Activated naive CD4-positive, alpha-beta T cell treated with anti-CD3 and anti-CD28 coated beads for 36 hours (primary cell): ENCODE data around the gene TSPAN14. TPM values are rescaled to one million over a fixed set of nuclear protein-coding genes. Genes with fewer than 3 reads are reported as not detected.

ENCODE experiments used
- CTCF ChIA-PET: fragments of 350-600 bp; sonication (Branson Sonifier 250); formaldehyde crosslinking; loops from one replicate; lab custom pipeline; 2021; ENCODE audit warnings: antibody characterized with exemption; lab: Charles Lee
- DNase-seq: peaks from one replicate; pipeline ENCODE4 v3.0.0-alpha.2; 2020
- H3K27ac Mint-ChIP-seq: one replicate; pipeline ENCODE4 v1.8.0; 2021; ENCODE audit warnings: mild to moderate bottlenecking, mixed read lengths
- H3K27me3 Mint-ChIP-seq: one replicate; pipeline ENCODE4 v1.8.0; 2021; ENCODE audit warnings: low read depth, mixed read lengths
- H3K36me3 Mint-ChIP-seq: one replicate; pipeline ENCODE4 v1.8.0; 2021; ENCODE audit warnings: low read depth, mixed read lengths
- H3K4me1 Mint-ChIP-seq: one replicate; pipeline ENCODE4 v1.8.0; 2021; ENCODE audit warnings: low read depth, mixed read lengths
- H3K4me3 Mint-ChIP-seq: one replicate; pipeline ENCODE4 v1.8.0; 2021; ENCODE audit warnings: mild to moderate bottlenecking, moderate library complexity, mixed read lengths
- H3K9me3 Mint-ChIP-seq: one replicate; pipeline ENCODE4 v1.8.0; 2021; ENCODE audit warnings: mixed read lengths
- intact Hi-C: fragments of 100-400 bp; cut with micrococcal nuclease; formaldehyde crosslinking; loops from one replicate; pipeline ENCODE4 v1.15.1; 2023
- total RNA-seq, 2 experiments: library from RNA; stranded (reverse); gene quantifications; one replicate each; pipeline ENCODE4 v1.2.3, GENCODE V29; 2021

Gene TSPAN14
- total RNA-seq, 2 experiments from 2014 or later, result 33.5 to 35.5 TPM

DNA sequence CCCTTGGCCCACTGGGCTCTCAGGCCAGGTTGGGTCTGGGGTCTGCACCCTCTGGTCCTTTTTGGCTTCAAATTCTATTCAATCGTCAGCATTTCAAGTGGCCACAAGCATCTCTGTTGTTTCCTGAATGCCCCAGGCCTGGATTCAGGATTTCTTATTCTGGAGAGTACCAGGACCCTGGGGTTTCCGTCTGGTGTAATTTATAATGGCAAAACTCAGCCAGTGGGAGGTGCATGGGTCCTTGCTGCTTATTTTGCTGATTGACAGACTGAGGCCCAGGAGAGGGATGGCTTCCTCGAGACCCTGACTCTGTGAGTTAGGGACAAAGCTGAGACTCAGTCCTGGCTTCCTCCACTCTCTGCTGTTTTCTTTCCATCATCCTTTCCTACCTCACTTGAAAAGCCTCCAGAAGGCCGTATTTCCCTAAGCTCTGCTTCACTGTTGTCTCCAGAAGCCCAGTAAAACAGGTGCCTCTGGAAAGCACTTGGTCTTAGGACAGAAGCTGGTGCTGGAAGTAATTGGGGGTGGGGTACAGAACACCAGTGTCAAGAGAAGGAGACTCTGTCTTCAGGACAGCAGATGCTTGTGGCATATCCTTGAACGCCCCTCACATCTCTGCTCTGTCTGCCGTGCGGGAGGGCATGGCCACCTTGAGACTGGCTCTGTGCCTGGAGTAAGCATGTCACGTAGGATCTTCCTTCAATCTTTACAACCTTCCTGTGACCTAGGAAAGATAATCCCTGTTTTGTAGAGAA is 44.1 kb downstream of the TSPAN14 start:
- Mint-ChIP-seq H3K4me3 (peak overlapping the region; percentile 53), H3K9me3 (peaks cover 9% of the 10 kb centered on the region), H3K36me3 (peaks cover 31% of the 10 kb centered on the region), H3K4me1 (peaks cover 99% of the 10 kb centered on the region), H3K27ac (peak overlapping the region; percentile 97), H3K27me3 (no peaks in the 10 kb centered on the region)
- intact Hi-C loops, result loop anchor here (1.0 kb wide), 1 partner anchor 39 kb away; no protein-coding TSS in a partner anchor
- DNase-seq, result no peak
- CTCF ChIA-PET, result interaction anchor here (0.9 to 21.2 kb wide), 8 partner anchors 7 to 74 kb away, joined by 3 to 916 read pairs (median 12); partner anchors contain the start of gene TSPAN14

DNA sequence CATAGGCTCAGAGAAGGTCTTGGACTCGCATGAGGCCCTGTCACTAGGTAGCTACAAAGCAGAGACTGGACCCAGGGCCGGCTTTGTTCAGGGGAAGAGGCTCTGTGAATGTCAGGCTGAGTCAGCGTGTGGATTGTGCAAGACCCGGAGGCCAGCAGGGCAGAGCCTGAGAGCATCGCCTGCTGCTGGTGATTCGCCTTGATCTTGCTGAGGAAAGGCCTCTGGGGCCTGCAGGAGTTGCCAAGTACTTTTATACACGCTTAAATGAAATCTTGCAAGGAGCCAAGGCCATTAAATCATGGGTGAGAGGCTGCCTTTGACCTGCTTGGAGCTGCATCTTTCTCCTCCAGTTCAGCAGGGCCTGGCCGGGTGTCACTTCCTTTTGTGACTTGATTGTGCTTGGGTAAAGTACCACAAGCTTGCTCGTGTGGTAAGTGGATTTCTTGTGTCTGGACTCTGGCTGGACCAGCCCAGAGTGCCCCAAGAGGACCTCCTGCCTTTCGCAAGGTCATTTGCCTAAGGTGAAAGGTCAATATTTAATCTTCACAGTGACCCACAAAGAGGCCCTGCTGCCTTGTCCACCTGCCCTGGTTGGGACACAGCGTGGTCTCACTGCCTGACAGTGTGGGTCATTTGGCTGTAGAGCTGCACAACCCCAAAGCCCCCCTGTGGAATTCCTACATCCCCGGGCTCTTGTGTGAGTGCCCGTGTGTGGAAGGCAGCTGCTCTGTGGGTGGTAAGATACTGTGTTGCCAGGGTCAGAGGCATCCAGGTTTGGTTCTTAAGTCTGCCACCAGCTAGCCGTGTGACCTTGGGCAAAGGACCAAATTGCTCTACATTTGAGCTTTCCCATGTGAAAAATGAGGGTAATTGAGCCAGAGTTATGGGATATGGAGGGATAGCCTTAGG is 45.0 kb downstream of the TSPAN14 start:
- Mint-ChIP-seq H3K4me3 (peak overlapping the region; percentile 53), H3K4me1 (peaks cover 99% of the 10 kb centered on the region), H3K27ac (peak overlapping the region; percentile 97), H3K27me3 (no peaks in the 10 kb centered on the region), H3K9me3 (peaks cover 9% of the 10 kb centered on the region), H3K36me3 (peaks cover 27% of the 10 kb centered on the region)
- peak; percentile 86 for DNase-seq
- CTCF ChIA-PET, result interaction anchor here (0.6 to 21.2 kb wide), 8 partner anchors 10 to 122 kb away, joined by 3 to 916 read pairs (median 8); partner anchors contain the start of gene TSPAN14
- intact Hi-C loops, result loop anchor here (1.0 kb wide), 1 partner anchor 40 kb away; no protein-coding TSS in a partner anchor

DNA sequence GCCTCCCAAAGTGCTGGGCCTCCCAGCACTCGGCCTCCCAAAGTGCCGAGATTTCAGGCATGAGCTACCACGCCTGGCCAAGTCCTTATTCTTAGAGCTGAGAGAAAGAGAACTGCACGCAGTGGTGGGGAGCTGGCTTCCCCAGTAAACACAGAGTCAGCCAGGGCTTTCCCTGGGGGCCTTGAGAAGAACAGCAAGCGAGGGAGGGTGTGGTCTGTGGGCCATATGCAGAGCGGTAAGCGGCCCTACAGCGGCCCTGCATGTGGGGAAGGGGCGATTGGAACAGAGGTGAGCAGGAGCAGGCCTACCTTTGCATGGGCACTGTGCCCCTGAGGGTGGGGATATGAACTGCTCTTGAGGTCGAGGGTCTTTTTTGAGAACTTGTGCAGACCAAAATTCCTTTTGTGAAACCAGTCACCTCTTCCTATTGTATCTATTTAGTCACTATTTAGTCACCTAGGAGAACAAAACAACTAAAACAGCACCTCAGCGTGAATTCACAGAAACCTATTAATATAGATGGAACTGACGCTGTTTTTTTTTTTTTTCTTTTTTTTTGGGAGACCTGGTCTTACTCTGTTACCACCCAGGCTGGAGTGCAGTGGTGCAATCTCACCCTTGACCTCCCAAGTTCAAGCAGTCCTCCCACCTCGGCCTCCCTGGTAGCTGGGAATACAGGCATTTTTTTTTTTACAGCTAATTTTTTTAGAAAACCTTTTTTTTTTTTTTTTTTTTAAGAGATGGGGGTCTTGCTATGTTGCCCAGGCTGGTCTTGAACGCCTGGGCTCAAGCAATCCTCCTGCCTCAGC is 46.7 kb downstream of the TSPAN14 start:
- CTCF ChIA-PET, result interaction anchor here (1.2 to 21.2 kb wide), 4 partner anchors 12 to 51 kb away, joined by 4 to 916 read pairs (median 201); partner anchors contain the start of gene TSPAN14
- intact Hi-C loops, result loop anchor here (1.0 kb wide), 3 partner anchors 7 to 28 kb away; no protein-coding TSS in a partner anchor
- peak overlapping the region; percentile 45 for H3K4me3 Mint-ChIP-seq
- H3K27me3 Mint-ChIP-seq, result no peaks in the 10 kb centered on the region
- H3K4me1 Mint-ChIP-seq, result peaks cover 99% of the 10 kb centered on the region
- H3K27ac Mint-ChIP-seq, result peak overlapping the region; percentile 97
- peak; percentile 73 for DNase-seq
- peaks cover 9% of the 10 kb centered on the region for H3K9me3 Mint-ChIP-seq
- peaks cover 23% of the 10 kb centered on the region for H3K36me3 Mint-ChIP-seq

DNA sequence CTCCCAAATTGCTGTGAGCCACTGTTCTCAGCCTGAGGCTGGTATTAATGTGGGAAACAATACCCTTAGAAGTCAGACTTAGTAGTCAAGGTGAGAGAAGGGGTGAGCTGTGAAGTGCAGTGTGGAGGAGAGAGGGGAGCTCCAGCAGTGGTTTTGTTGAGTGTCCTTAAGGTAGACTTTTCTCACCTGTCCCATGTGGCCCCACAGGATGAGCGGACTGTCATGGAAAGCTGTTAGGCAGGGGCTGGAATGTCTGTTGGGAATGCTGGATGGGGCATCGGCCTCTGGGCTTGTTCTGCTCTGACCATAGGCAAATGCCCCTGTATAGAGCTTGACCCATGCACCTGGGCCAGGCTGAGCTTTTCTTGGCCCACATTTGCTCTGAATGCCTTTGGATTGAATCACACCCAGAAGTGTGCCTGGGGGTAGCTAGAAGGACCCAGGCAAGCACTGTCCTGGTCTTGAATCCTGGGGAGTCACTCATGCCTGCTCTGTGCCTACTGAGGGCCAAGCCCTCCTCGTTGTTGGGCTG is 47.3 kb downstream of the TSPAN14 start:
- Mint-ChIP-seq H3K36me3 (peaks cover 18% of the 10 kb centered on the region), H3K27ac (peak overlapping the region; percentile 97), H3K9me3 (peaks cover 6% of the 10 kb centered on the region), H3K4me3 (no peak overlapping the region), H3K4me1 (peaks cover 92% of the 10 kb centered on the region), H3K27me3 (no peaks in the 10 kb centered on the region)
- CTCF ChIA-PET, result interaction anchor here (1.2 to 21.2 kb wide), 5 partner anchors 10 to 52 kb away, joined by 4 to 916 read pairs (median 165); partner anchors contain the start of gene TSPAN14
- intact Hi-C loops, result loop anchor here (1.0 kb wide), 1 partner anchor 8 kb away; no protein-coding TSS in a partner anchor
- no peak for DNase-seq

DNA sequence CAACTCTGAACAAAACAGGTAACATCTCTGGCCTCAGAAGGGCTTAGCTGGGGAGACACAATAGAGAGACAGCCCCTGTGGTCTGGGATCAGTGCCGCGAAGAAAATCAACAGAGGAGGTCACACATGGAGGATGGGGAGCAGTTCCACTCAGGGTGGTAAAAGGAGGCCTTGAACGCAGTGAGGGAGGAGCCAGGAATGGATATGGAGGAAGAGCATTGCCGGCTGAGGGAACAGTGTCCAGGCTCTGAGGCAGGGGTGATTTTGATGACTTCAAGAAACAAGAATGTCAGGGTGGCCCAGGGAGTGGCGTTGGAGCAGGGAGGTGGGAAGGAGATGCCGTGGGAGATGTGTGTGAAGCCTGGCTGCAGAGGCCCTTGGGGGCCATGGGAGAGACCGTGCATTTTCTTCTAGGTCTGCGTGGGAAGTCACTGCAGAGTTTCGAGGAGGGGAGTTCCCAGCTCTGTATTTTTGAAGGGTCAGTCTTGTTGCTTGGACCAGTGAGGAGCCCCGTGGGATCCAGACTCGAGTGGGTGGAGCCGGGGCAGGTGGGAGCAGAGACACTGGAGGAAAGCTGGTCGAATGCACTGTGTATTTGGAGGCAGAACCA is 47.9 kb downstream of the TSPAN14 start:
- Mint-ChIP-seq H3K9me3 (no peaks in the 10 kb centered on the region), H3K4me1 (peaks cover 86% of the 10 kb centered on the region), H3K36me3 (peaks cover 13% of the 10 kb centered on the region), H3K4me3 (no peak overlapping the region), H3K27ac (peak overlapping the region; percentile 97), H3K27me3 (no peaks in the 10 kb centered on the region)
- CTCF ChIA-PET, result interaction anchor here (0.8 to 21.2 kb wide), 6 partner anchors 10 to 71 kb away, joined by 4 to 916 read pairs (median 89); partner anchors contain the start of gene TSPAN14
- DNase-seq, result no peak
- intact Hi-C loops, result loop anchor here (1.0 kb wide), 1 partner anchor 9 kb away; no protein-coding TSS in a partner anchor

DNA sequence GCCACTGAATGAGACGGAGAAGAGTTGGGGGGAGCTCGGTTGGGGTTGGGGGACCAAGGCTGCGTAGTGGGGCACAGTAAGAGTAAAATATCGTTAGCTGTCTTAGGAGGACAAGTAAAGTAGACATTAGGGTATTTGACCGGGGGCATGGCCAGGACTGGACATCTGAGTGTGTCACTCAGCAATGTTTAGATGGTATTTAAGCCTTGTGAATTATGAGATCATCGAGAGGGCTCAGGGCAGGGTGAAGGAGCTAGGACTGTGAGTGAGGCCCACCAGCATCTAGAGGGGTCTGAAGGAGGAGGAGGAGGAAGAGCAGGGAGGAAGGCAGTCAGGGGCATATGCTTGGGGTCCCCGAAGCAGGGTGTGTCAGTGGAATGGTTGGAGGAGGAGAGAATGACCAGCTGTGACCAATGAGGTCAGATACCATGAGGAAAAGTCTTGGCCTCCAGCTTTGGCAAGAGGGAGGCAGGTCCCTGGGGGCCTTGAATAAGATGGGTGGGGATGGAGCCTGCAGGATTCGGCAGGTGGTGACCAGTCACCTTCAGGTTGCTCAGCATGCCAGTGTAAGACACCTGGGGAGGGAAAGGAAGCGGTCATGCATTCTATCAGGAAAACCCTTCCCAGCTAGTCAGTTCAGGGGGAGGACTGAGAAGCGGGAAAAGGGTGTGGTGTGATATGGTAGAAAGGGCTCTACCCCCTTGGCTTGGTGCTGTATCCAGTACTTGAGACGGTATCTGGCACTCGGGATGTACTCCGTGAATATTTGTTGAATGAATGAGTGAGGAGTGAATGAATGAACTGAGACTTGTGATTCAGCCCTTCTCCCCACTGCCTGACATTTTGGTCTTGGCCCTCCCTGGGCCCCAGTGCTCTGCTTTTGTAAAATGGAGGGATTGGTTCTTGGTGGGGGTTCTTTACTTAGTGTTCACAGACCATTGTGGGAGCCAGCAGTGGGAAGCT is 48.8 kb downstream of the TSPAN14 start:
- CTCF ChIA-PET, result interaction anchor here (0.8 to 21.2 kb wide), 7 partner anchors 9 to 119 kb away, joined by 4 to 916 read pairs (median 21); partner anchors contain the start of genes PRXL2A and TSPAN14
- DNase-seq, result no peak
- intact Hi-C loops, result no loop called here
- Mint-ChIP-seq H3K9me3 (no peaks in the 10 kb centered on the region), H3K27me3 (no peaks in the 10 kb centered on the region), H3K36me3 (peaks cover 13% of the 10 kb centered on the region), H3K4me3 (no peak overlapping the region), H3K27ac (peak overlapping the region; percentile 97), H3K4me1 (peaks cover 77% of the 10 kb centered on the region)

DNA sequence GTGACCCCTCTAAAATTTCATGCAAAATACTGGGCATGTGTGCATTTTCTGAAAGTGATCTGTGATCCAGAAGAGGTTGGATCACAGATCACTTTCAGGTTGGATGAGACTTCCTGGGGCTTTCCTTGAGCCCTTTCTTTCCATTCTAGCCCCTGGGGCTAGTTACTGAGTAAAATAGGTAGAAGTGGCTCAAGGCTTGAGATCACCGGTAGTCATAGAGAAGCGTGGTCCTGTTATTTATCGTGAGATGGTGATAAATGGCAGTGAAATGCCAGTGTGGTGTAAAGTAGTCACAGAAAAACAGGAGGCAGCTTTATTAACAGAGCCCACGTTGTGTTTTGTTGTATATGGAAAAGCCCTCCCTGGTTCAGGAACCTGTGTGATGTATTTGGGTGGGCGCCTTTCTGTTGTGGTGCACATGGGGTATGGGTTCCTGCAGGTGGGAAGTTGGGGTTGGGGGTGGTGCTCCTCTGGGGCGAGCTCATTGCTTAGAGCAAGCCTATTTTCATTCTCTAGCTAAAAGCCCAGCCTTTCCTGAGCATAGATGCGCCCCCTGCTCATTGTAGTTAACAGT is 49.6 kb downstream of the TSPAN14 start:
- Mint-ChIP-seq H3K27ac (peak overlapping the region; percentile 97), H3K4me1 (peaks cover 70% of the 10 kb centered on the region), H3K27me3 (no peaks in the 10 kb centered on the region), H3K36me3 (peaks cover 13% of the 10 kb centered on the region), H3K4me3 (no peak overlapping the region), H3K9me3 (no peaks in the 10 kb centered on the region)
- no peak for DNase-seq
- CTCF ChIA-PET, result interaction anchor here (2.3 to 21.2 kb wide), 6 partner anchors 15 to 126 kb away, joined by 9 to 916 read pairs (median 94); partner anchors contain the start of genes PRXL2A and TSPAN14
- intact Hi-C loops, result no loop called here

DNA sequence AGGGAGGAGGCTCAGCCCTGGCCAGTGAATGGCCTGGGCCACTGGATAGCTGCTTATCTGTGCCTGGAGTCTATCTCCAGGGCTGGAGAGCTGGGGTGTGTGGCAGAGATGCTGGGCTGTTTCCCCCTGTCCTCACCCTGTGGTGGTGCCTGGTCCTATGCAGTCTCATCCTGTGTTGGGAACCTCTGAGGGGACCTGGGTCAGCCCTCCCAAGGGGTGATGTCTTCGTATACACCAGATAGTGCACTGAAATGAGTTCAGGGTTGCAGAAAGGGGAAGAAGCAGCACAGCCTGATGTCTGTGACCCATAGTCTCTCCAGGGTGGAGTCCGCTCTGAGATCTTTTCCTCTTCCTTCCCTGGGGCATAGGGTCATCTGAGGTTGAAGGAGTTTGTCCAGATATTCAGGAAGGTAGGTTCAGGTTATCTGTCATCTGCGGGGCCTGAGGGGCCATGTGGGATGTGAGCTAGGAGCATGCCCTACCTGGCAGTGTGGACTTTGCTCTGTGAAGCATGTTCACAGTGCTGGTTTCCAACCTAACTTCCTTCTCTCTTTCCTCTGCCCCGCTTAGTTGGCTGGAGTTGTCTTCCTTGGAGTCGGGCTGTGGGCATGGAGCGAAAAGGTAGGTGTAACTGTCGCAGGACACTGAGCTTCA is 50.2 kb downstream of the TSPAN14 start:
- Mint-ChIP-seq H3K27ac (peak overlapping the region; percentile 54), H3K4me3 (no peak overlapping the region), H3K4me1 (peaks cover 64% of the 10 kb centered on the region), H3K9me3 (no peaks in the 10 kb centered on the region), H3K27me3 (no peaks in the 10 kb centered on the region), H3K36me3 (peaks cover 13% of the 10 kb centered on the region)
- CTCF ChIA-PET, result interaction anchor here (0.5 to 21.2 kb wide), 13 partner anchors 10 to 401 kb away, joined by 3 to 916 read pairs (median 9); partner anchors contain the start of genes PRXL2A and TSPAN14
- intact Hi-C loops, result no loop called here
- DNase-seq, result no peak

DNA sequence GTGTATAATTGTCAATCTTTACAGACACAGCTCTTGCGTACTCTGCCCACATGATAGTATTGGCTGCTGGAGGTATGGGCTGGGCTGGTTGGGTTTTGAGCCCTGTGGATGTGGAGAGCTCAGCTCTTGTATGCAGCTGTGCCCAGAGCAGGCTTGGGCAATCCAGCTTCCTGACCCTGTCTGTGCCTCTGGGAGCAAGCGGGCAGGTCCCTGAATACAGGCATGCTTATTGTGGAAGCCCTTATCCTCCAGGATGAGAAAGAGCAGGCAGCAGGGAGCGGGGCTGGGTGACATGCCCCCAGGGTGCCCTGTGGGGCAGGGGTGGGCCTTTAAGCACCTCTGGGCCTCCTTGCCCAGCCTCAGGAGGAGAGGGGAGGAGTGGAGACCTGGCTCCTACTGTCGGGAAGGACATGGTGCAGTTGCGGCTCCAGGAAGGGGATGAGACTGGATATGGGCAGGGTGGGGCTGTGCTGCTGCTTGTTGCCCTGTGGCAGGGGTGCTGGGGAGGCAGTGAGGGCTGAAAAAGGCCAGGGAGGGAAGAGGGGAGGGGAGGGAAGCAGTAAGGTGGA is 50.9 kb downstream of the TSPAN14 start:
- Mint-ChIP-seq H3K9me3 (no peaks in the 10 kb centered on the region), H3K27ac (peak overlapping the region; percentile 54), H3K4me1 (peaks cover 63% of the 10 kb centered on the region), H3K36me3 (peaks cover 17% of the 10 kb centered on the region), H3K4me3 (no peak overlapping the region), H3K27me3 (no peaks in the 10 kb centered on the region)
- intact Hi-C loops, result loop anchor here (1.0 kb wide), 5 partner anchors 33 to 127 kb away; partner anchors contain the start of gene TSPAN14
- DNase-seq, result no peak
- CTCF ChIA-PET, result interaction anchor here (0.5 to 21.2 kb wide), 28 partner anchors 8 to 401 kb away, joined by 3 to 916 read pairs (median 5); partner anchors contain the start of genes PRXL2A and TSPAN14
